Endothelial cell of umbilical vein (primary cell): ENCODE results near the gene SLC47A2.

ENCODE experiments used
- EZH2 ChIP-seq: IDR thresholded peaks from 2 replicates; pipeline ENCODE4 v1.6.1; 2012; ENCODE audit warnings: borderline replicate concordance, low read depth, mild to moderate bottlenecking, moderate library complexity, low read length, inconsistent platforms; ENCODE audit not compliant: severe bottlenecking
- FOS ChIP-seq: IDR thresholded peaks from 2 replicates; pipeline ENCODE4 v1.6.1; 2011; ENCODE audit warnings: mild to moderate bottlenecking, low read length, moderate library complexity, borderline replicate concordance; ENCODE audit not compliant: insufficient read depth
- MAX ChIP-seq: IDR thresholded peaks from 2 replicates; pipeline ENCODE4 v1.6.1; 2011; ENCODE audit not compliant: insufficient read depth, insufficient read length
- POLR2A ChIP-seq: IDR thresholded peaks from 2 replicates; pipeline ENCODE4 v1.6.1; 2012; ENCODE audit warnings: low read depth, mild to moderate bottlenecking, control low read depth, low read length
- TF ChIP-seq, protein P1 (sequence below), 2 donors: IDR thresholded peaks; 1 replicate in 1 of 2; 2 replicates in 1 of 2; pipeline ENCODE4 v1.5.1; 2011; ENCODE audit warnings: low read length in 2 of 2, mild to moderate bottlenecking in 2 of 2, moderate library complexity in 2 of 2, control low read depth in 1 of 2, inconsistent platforms in 1 of 2, low read depth in 1 of 2; ENCODE audit not compliant: insufficient read depth in 1 of 2; ENCODE audit errors: extremely low read depth in 1 of 2

DNA sequence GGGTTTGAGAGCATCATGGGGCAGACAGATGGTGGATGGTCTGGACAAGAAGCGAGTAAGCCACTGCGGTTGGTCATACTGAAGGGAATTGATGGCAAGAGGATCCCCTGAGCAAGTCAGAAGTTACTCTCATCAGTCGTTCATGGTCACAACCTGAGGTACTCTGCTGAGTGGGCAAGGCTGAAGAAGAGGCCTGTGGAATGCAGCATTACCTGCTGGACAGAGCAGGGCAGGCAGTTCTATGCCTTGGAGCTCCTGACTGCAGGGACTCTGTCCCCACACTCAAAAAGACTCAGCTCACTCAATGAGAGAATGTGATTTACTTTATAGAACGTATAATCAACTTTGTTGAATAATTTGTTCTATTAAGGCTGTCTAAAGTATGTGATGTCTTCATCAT, 39.5 kb downstream of the SLC47A2 start:
- TF ChIP-seq POLR2A (no peak), EZH2 (no peak), FOS (no peak), MAX (no peak)
- TF ChIP-seq, protein P1, sequence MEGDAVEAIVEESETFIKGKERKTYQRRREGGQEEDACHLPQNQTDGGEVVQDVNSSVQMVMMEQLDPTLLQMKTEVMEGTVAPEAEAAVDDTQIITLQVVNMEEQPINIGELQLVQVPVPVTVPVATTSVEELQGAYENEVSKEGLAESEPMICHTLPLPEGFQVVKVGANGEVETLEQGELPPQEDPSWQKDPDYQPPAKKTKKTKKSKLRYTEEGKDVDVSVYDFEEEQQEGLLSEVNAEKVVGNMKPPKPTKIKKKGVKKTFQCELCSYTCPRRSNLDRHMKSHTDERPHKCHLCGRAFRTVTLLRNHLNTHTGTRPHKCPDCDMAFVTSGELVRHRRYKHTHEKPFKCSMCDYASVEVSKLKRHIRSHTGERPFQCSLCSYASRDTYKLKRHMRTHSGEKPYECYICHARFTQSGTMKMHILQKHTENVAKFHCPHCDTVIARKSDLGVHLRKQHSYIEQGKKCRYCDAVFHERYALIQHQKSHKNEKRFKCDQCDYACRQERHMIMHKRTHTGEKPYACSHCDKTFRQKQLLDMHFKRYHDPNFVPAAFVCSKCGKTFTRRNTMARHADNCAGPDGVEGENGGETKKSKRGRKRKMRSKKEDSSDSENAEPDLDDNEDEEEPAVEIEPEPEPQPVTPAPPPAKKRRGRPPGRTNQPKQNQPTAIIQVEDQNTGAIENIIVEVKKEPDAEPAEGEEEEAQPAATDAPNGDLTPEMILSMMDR (IDR thresholded peaks at IDR 0.05; ENCODE audit: extremely low read depth in 1 of 2, insufficient read depth in 1 of 2, low read depth in 1 of 2, low read length in 2 of 2): no peak
